IMR-90 (cell line): Measurements from ENCODE around the gene UCP3. TPM values are rescaled to one million over a fixed set of nuclear protein-coding genes. Genes with fewer than 3 reads are reported as not detected.

Experiments used
- ATAC-seq: fragments of 200-7000 bp; cut with Tn5 transposase; 2 replicates; pipeline ENCODE4 v1.9.1; 2020; ENCODE audit warnings: low read depth, mild to moderate bottlenecking, moderate library complexity
- BruUV-seq: library from RNA; stranded (reverse); fragments of 400-500 nt; replicated peaks from 2 replicates; lab custom pipeline; 2021; lab: Mats Ljungman, UMichigan
- CTCF ChIA-PET: fragments of 300-600 bp; formaldehyde crosslinking; extraction: SDS; loops from one replicate; lab custom pipeline; 2021; ENCODE audit warnings: antibody characterized with exemption; lab: Yijun Ruan, JAX
- POLR2A ChIA-PET: fragments of 300-600 bp; sonication (Branson Sonifier 250); formaldehyde crosslinking; loops from one replicate; lab custom pipeline; 2022; ENCODE audit warnings: antibody characterized with exemption; ENCODE audit not compliant: unreplicated experiment; lab: Charles Lee
- DNase-seq: peaks from one replicate; pipeline ENCODE4 v3.0.0; 2013
- H2AFZ ChIP-seq: replicated peaks from 2 replicates; pipeline ENCODE3; 2013; ENCODE audit warnings: low read length, mild to moderate bottlenecking; ENCODE audit not compliant: poor library complexity
- H2AK5ac ChIP-seq: 2 replicates; pipeline ENCODE4 v1.6.1; 2013; ENCODE audit warnings: low read depth, low read length, inconsistent platforms
- H2AK9ac ChIP-seq: replicated peaks from 2 replicates; pipeline ENCODE3; 2013; ENCODE audit warnings: mild to moderate bottlenecking, low read depth, low read length, moderate library complexity; ENCODE audit not compliant: poor library complexity
- H2BK120ac ChIP-seq: 2 replicates; pipeline ENCODE4 v1.6.1; 2013; ENCODE audit warnings: low read depth, low read length, inconsistent platforms
- H2BK15ac ChIP-seq: 3 replicates; pipeline ENCODE4 v1.6.1; 2013; ENCODE audit warnings: low read depth, low read length, inconsistent platforms
- H2BK20ac ChIP-seq: 2 replicates; pipeline ENCODE4 v1.6.1; 2013; ENCODE audit warnings: low read depth, mild to moderate bottlenecking, inconsistent platforms, low read length, moderate library complexity
- H2BK5ac ChIP-seq: 2 replicates; pipeline ENCODE4 v1.6.1; 2013; ENCODE audit warnings: mild to moderate bottlenecking, low read depth, low read length, inconsistent platforms; ENCODE audit not compliant: poor library complexity, severe bottlenecking
- H3K14ac ChIP-seq: replicated peaks from 2 replicates; pipeline ENCODE4 v1.6.1; 2013; ENCODE audit warnings: low read depth, low read length, inconsistent platforms
- H3K18ac ChIP-seq: 2 replicates; pipeline ENCODE4 v1.6.1; 2013; ENCODE audit warnings: low read depth, low read length, control low read depth
- H3K23ac ChIP-seq: 2 replicates; pipeline ENCODE4 v1.6.1; 2013; ENCODE audit warnings: low read depth, low read length, inconsistent platforms
- H3K27ac ChIP-seq: 2 replicates; pipeline ENCODE4 v1.5.1; 2013; ENCODE audit warnings: mild to moderate bottlenecking, control low read depth, low read length; ENCODE audit not compliant: insufficient read depth
- H3K27me3 ChIP-seq: 2 replicates; pipeline ENCODE4 v1.6.1; 2013; ENCODE audit warnings: low read length; ENCODE audit not compliant: control insufficient read depth, insufficient read depth
- H3K36me3 ChIP-seq: 2 replicates; pipeline ENCODE4 v1.6.1; 2013; ENCODE audit warnings: low read length, mixed read lengths; ENCODE audit not compliant: control insufficient read depth, insufficient read depth
- H3K4ac ChIP-seq: 2 replicates; pipeline ENCODE4 v1.6.1; 2013; ENCODE audit warnings: low read depth, low read length, inconsistent platforms
- H3K4me1 ChIP-seq: 2 replicates; pipeline ENCODE4 v1.6.1; 2013; ENCODE audit warnings: low read length, mixed read lengths; ENCODE audit not compliant: control insufficient read depth, insufficient read depth
- H3K4me2 ChIP-seq: 2 replicates; pipeline ENCODE4 v1.6.1; 2013; ENCODE audit warnings: low read depth, mild to moderate bottlenecking, control low read depth, low read length, moderate library complexity
- H3K4me3 ChIP-seq: 2 replicates; pipeline ENCODE4 v1.5.1; 2013; ENCODE audit warnings: low read depth, mild to moderate bottlenecking, control low read depth, low read length, moderate library complexity; ENCODE audit not compliant: insufficient read depth
- H3K56ac ChIP-seq: 2 replicates; pipeline ENCODE4 v1.6.1; 2013; ENCODE audit warnings: low read length, inconsistent platforms; ENCODE audit not compliant: insufficient read depth; ENCODE audit errors: extremely low read depth
- H3K79me1 ChIP-seq, 2 experiments: 2 replicates each; pipeline ENCODE4 v1.6.1; 2013; ENCODE audit warnings: low read length in 2 of 2, inconsistent platforms in 1 of 2, low read depth in 1 of 2
- H3K9ac ChIP-seq: 2 replicates; pipeline ENCODE4 v1.6.1; 2013; ENCODE audit warnings: low read depth, low read length, control low read depth
- H3K9me1 ChIP-seq: 2 replicates; pipeline ENCODE4 v1.6.1; 2013; ENCODE audit warnings: low read length, inconsistent platforms; ENCODE audit not compliant: insufficient read depth
- H3K9me3 ChIP-seq: 2 replicates; pipeline ENCODE4 v1.6.1; 2013; ENCODE audit warnings: low read length; ENCODE audit not compliant: control insufficient read depth, insufficient read depth
- H4K20me1 ChIP-seq: 2 replicates; pipeline ENCODE4 v1.6.1; 2013; ENCODE audit warnings: low read length, inconsistent platforms; ENCODE audit not compliant: insufficient read depth
- H4K5ac ChIP-seq: 2 replicates; pipeline ENCODE4 v1.6.1; 2013; ENCODE audit warnings: mild to moderate bottlenecking, low read depth, low read length, control low read depth
- H4K8ac ChIP-seq, 2 experiments: 2 replicates each; pipeline ENCODE4 v1.6.1; 2013; ENCODE audit warnings: low read depth in 2 of 2, low read length in 2 of 2, control low read depth in 1 of 2, inconsistent platforms in 1 of 2
- H4K91ac ChIP-seq: 2 replicates; pipeline ENCODE4 v1.6.1; 2013; ENCODE audit warnings: low read depth, low read length, inconsistent platforms; ENCODE audit not compliant: insufficient read depth
- CHD1 ChIP-seq: IDR thresholded peaks from 2 replicates; pipeline ENCODE4 v1.6.1; 2012; ENCODE audit warnings: low read depth, low read length, improper control_type of control experiment
- CTCF ChIP-seq: conservative IDR thresholded peaks from 2 replicates; pipeline ENCODE4 v1.5.1; 2012; ENCODE audit warnings: mild to moderate bottlenecking, low read depth, low read length, improper control_type of control experiment
- FOS ChIP-seq: fragments of 150-350 bp; IDR thresholded peaks from 2 replicates; pipeline ENCODE4 v1.6.1; 2016; ENCODE audit warnings: low read depth, low read length
- MAZ ChIP-seq: IDR thresholded peaks from 2 replicates; pipeline ENCODE4 v1.6.1; 2012; ENCODE audit warnings: low read depth, mild to moderate bottlenecking, low read length, improper control_type of control experiment, moderate library complexity, borderline replicate concordance
- RCOR1 ChIP-seq: IDR thresholded peaks from 2 replicates; pipeline ENCODE4 v1.6.1; 2012; ENCODE audit warnings: mild to moderate bottlenecking, low read length, improper control_type of control experiment; ENCODE audit not compliant: insufficient replicate concordance
- WGBS, 2 experiments: methylation state at CpG; one replicate each; pipeline versions ENCODE4 v1.1.5 to v1.1.7; 2013; ENCODE audit warnings: missing lambda C conversion rate in 2 of 2; ENCODE audit not compliant: insufficient read length in 1 of 2; ENCODE audit errors: extremely low coverage in 2 of 2; 5-methylcytosine and 5-hydroxymethylcytosine counted together
- dilution Hi-C: fragments of 300-500 bp; cut with HindIII; formaldehyde crosslinking; loops from one replicate; pipeline ENCODE4 v1.14.3; 2018; ENCODE audit warnings: low sequenced_read_pairs; ENCODE audit not compliant: unreplicated experiment
- in situ Hi-C: fragments of 300-500 bp; cut with MboI; formaldehyde crosslinking; loops from 3 replicates; pipeline ENCODE4 v1.14.3; 2019; ENCODE audit warnings: low sequenced_read_pairs, inconsistent platforms, mixed read lengths
- intact Hi-C: fragments of 100-400 bp; cut with micrococcal nuclease; formaldehyde crosslinking; loops from 2 replicates; pipeline ENCODE4 v1.10.0; 2022
- polyA plus RNA-seq, 3 experiments: library from polyadenylated mRNA; depleted of rRNA; stranded (reverse); fragments of >200 nt; gene quantifications; 2 replicates each; pipeline ENCODE4 v1.2.3, GENCODE V29; 2012; ENCODE audit warnings: low replicate concordance in 1 of 3
- total RNA-seq: library from RNA; depleted of rRNA; stranded (reverse); fragments of >200 nt; gene quantifications from 2 replicates; pipeline ENCODE4 v1.2.3, GENCODE V29; 2012
- TF ChIP-seq, protein P1 (sequence below): fragments of 150-350 bp; IDR thresholded peaks from 2 replicates; pipeline ENCODE4 v1.6.1; 2016; ENCODE audit warnings: low read depth, mild to moderate bottlenecking, low read length, moderate library complexity, borderline replicate concordance

The UCP3 gene
- total and polyA plus RNA-seq, 2 of the 4 experiments (the other 2 are of a cell fraction) = under 0.01 to 0.80 TPM

DNA sequence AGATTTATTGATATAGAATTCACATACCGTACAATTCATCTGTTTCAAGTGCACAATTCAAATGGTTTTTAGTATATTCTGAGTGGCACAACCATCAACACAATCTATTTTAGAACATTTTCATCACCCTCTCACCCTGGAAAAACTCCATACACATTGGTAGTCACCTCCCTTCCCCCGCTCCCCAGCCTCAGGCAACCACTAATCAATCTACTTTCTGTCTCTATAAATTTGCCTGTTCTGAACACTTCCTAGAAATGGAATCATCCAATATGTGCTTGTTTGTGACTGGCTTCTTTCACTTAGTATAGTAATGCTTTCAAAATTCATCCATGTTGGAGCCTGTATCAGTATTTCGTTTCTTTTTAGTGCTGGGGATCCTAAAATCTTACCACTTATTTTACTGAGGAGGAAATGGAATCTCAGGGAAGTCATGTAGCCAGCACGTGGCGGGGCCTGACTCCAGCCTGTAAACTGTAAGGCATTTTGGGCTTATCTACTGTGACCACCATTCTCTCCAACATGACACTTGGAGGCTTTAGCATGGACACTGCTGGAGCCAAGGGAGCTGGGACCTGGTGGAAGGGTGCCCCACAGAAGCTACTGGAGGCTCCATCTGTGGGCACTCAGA lies 905 bp upstream of the UCP3 start (continued):
- no peak for TF ChIP-seq FOS

DNA sequence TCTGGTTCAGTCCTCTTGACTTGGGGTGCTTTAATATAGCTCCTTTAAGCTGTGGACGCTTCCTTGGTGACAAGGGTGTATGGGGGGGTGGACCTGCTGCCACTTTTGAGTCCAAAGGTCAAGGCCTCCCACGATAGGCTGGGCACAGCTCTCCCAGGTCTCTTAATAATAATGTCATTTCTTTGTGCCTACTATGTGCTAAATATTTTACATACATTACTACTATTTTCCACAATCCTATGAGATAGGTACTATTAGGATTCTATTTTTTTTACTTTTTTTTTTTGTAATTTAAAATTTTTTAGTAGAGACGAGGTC lies 304 bp upstream of the UCP3 start:
- no peaks in the 10 kb centered on the region; the same call in 1 of the 2 replicates for H3K36me3 ChIP-seq
- POLR2A ChIA-PET = no interaction called here

More for the DNA sequence above, 304 bp upstream of the UCP3 start:
- no peak overlapping the region for H3K4ac ChIP-seq
- no peaks in the 10 kb centered on the region for H3K27me3 ChIP-seq
- dilution Hi-C loops (no loop called here), in situ Hi-C loops (no loop called here), intact Hi-C loops (no loop called here)
- H4K5ac ChIP-seq = no peak overlapping the region
- H4K91ac ChIP-seq = no peak overlapping the region
- no peak overlapping the region for H3K56ac ChIP-seq
- no peak overlapping the region for H4K8ac ChIP-seq
- BruUV-seq = no TSS peak
- H2AFZ ChIP-seq = peak overlapping the region; percentile 27
- H3K18ac ChIP-seq = no peak overlapping the region
- H3K27ac ChIP-seq = no peak overlapping the region
- H3K4me3 ChIP-seq = no peak overlapping the region
- no peak overlapping the region for H3K9ac ChIP-seq
- no peak overlapping the region for H2BK5ac ChIP-seq
- TF ChIP-seq, protein P1, sequence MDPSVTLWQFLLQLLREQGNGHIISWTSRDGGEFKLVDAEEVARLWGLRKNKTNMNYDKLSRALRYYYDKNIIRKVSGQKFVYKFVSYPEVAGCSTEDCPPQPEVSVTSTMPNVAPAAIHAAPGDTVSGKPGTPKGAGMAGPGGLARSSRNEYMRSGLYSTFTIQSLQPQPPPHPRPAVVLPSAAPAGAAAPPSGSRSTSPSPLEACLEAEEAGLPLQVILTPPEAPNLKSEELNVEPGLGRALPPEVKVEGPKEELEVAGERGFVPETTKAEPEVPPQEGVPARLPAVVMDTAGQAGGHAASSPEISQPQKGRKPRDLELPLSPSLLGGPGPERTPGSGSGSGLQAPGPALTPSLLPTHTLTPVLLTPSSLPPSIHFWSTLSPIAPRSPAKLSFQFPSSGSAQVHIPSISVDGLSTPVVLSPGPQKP = no peak
- TF ChIP-seq MAZ (no peak), CTCF (no peak), RCOR1 (no peak), CHD1 (no peak)
- H2AK9ac ChIP-seq = no peak overlapping the region
- H3K79me1 ChIP-seq = no peaks in the 10 kb centered on the region
- ATAC-seq (no peak), DNase-seq (no peak)
- no peak overlapping the region for H3K23ac ChIP-seq
- H2BK120ac ChIP-seq = no peak overlapping the region
- no peaks in the 10 kb centered on the region; the same call in 1 of the 2 replicates for H4K20me1 ChIP-seq
- no peaks in the 10 kb centered on the region; the same call in 1 of the 2 replicates for H3K4me1 ChIP-seq
- no peak overlapping the region for H3K4me2 ChIP-seq
- no peak overlapping the region for H2AK5ac ChIP-seq
- H3K14ac ChIP-seq = no peak overlapping the region
- H2BK20ac ChIP-seq = no peak overlapping the region
- no CpG with 5 or more reads among the region's 3 CpGs for WGBS, 2 experiments
- CTCF ChIA-PET = no interaction called here
- no peak overlapping the region for H2BK15ac ChIP-seq
- 0 out of 2 replicates have a peak, but pooled peaks cover 5% of the 10 kb centered on the region for H3K9me1 ChIP-seq
- H3K9me3 ChIP-seq = no peaks in the 10 kb centered on the region
